ENCODE measurements around the gene EPS8L1.

GRCh38 chr19:55078996-55079395, 3.3 kb downstream of the EPS8L1 start:
- TF ChIP-seq CTCF (IDR thresholded peaks at IDR 0.05), result no peak
- no peak for TF ChIP-seq POLR2A (IDR thresholded peaks at IDR 0.05; ENCODE audit: low read depth)
- TF ChIP-seq POLR2AphosphoS5 (IDR thresholded peaks at IDR 0.05), result no peak
